ENCODE results near the gene NPAS2. TPM values are rescaled to one million over a fixed set of nuclear protein-coding genes. Genes with fewer than 3 reads are reported as not detected.

Gene NPAS2
- total RNA-seq, 3 donors from 2014 or later (not counting 1 experiment from before 2014, with no cell fraction given): not detected

GRCh38 chr2:100880730-100881129 lies 60.8 kb downstream of the NPAS2 start:
- H3K4me3 ChIP-seq (ENCODE audit: low read length): no peak overlapping the region
- Mint-ChIP-seq H3K27ac (no peak overlapping the region), H3K36me3 (no peaks in the 10 kb centered on the region), H3K4me1 (no peaks in the 10 kb centered on the region), H3K27me3 (ENCODE audit: low read depth in 2 of 2) (peaks cover 3 to 6% of the 10 kb centered on the region in 2 donors), H3K9me3 (no peaks in the 10 kb centered on the region), H3K4me3 (no peak overlapping the region)
- no peaks in the 10 kb centered on the region for H3K4me1 ChIP-seq (ENCODE audit: control insufficient read depth, insufficient read depth, low read length)
- ATAC-seq (no peak), DNase-seq (no peak)
- H3K27me3 ChIP-seq (ENCODE audit: control insufficient read depth, insufficient read depth, low read length): no peaks in the 10 kb centered on the region
- no peaks in the 10 kb centered on the region for H3K9me3 ChIP-seq (ENCODE audit: control insufficient read depth, insufficient read depth, low read length)
- no peaks in the 10 kb centered on the region for H3K36me3 ChIP-seq (ENCODE audit: control insufficient read depth, insufficient read depth, low read length)
- WGBS (ENCODE audit: insufficient coverage): 87% methylated on average over 7 of the region's 7 CpGs
- no peak overlapping the region for H3K27ac ChIP-seq (ENCODE audit: low read length)
- TF ChIP-seq CTCF (IDR thresholded peaks at IDR 0.05): no peak
- intact Hi-C loops (cut with micrococcal nuclease): no loop called here

- H3K27ac Mint-ChIP-seq: no peak overlapping the region
- TF ChIP-seq CTCF (IDR thresholded peaks at IDR 0.05): no peak
- no peaks in the 10 kb centered on the region for H3K36me3 Mint-ChIP-seq
- Histone ChIP-seq H3K27ac (ENCODE audit: low read length) (no peak overlapping the region), H3K4me3 (ENCODE audit: low read length) (no peak overlapping the region), H3K27me3 (ENCODE audit: control insufficient read depth, insufficient read depth, low read length) (no peaks in the 10 kb centered on the region), H3K4me1 (ENCODE audit: control insufficient read depth, insufficient read depth, low read length) (no peaks in the 10 kb centered on the region), H3K36me3 (ENCODE audit: control insufficient read depth, insufficient read depth, low read length) (no peaks in the 10 kb centered on the region), H3K9me3 (ENCODE audit: control insufficient read depth, insufficient read depth, low read length) (no peaks in the 10 kb centered on the region)
- no peak overlapping the region for H3K4me3 Mint-ChIP-seq
- intact Hi-C loops (cut with micrococcal nuclease): no loop called here
- 85% methylated on average over 11 of the region's 11 CpGs for WGBS (ENCODE audit: insufficient coverage)
- ATAC-seq (no peak), DNase-seq (no peak)
- H3K9me3 Mint-ChIP-seq: no peaks in the 10 kb centered on the region
- peaks cover 5 to 6% of the 10 kb centered on the region in 2 donors for H3K27me3 Mint-ChIP-seq (ENCODE audit: low read depth in 2 of 2)
- H3K4me1 Mint-ChIP-seq: no peaks in the 10 kb centered on the region
Measured at GRCh38 chr2:100882645-100883613, 63.0 kb downstream of the NPAS2 start.

GRCh38 chr2:100884145-100884621 lies 64.2 kb downstream of the NPAS2 start:
- Histone ChIP-seq H3K4me3 (ENCODE audit: low read length) (no peak overlapping the region), H3K4me1 (ENCODE audit: control insufficient read depth, insufficient read depth, low read length) (no peaks in the 10 kb centered on the region), H3K36me3 (ENCODE audit: control insufficient read depth, insufficient read depth, low read length) (no peaks in the 10 kb centered on the region), H3K9me3 (ENCODE audit: control insufficient read depth, insufficient read depth, low read length) (no peaks in the 10 kb centered on the region), H3K27ac (ENCODE audit: low read length) (no peak overlapping the region), H3K27me3 (ENCODE audit: control insufficient read depth, insufficient read depth, low read length) (no peaks in the 10 kb centered on the region)
- intact Hi-C loops (cut with micrococcal nuclease): no loop called here
- Mint-ChIP-seq H3K4me3 (no peak overlapping the region), H3K9me3 (no peaks in the 10 kb centered on the region), H3K4me1 (no peaks in the 10 kb centered on the region), H3K27me3 (ENCODE audit: low read depth in 2 of 2) (peaks cover 5 to 6% of the 10 kb centered on the region in 2 donors), H3K27ac (no peak overlapping the region), H3K36me3 (no peaks in the 10 kb centered on the region)
- WGBS (ENCODE audit: insufficient coverage): 49% methylated on average over 2 of the region's 3 CpGs
- DNase-seq (no peak), ATAC-seq (no peak)
- TF ChIP-seq CTCF (IDR thresholded peaks at IDR 0.05): no peak

All from natural killer cell (primary cell).